Raji (cell line): Measurements from ENCODE around the gene RASSF7.
A peak's percentile ranks its signal among the peaks of the same experiment; 100 is the strongest.

ENCODE experiments used
- POLR2A ChIP-seq: IDR thresholded peaks from 2 replicates; pipeline ENCODE4 v1.6.1; 2011; ENCODE audit warnings: low read depth, low read length, control low read depth; ENCODE audit not compliant: insufficient read depth

The RASSF7 gene

DNA sequence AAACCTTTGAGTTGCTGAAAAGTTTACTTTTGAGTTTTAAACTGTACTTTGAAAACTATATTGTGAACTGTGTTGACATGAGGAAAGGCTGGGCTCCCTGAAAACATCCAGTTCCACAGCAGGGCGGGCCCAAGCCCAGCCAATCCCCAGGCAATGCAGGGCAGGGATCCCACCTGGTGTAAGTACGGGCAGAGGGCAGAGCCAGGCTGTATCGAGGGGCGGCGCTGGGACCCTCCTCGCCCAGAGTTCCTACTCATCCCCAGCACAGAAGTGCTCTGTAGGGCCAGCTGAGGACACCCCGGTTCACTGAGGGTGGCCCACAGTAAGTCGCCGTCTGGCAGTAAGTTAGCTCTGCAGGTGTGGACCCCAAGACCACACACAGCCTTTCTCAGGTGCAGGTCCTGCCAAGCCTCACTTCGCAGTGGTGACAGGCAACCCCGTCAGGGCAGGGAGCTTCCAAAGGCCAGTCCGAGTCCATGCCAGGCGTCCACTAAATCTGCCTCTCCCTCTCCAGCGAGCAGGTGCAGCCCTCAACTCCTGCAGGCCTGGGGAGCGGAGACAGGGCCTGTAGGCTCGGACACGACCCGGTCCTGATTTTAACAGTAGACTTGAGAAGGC, 6.3 kb downstream of the RASSF7 start:
- TF ChIP-seq POLR2A = no peak

DNA sequence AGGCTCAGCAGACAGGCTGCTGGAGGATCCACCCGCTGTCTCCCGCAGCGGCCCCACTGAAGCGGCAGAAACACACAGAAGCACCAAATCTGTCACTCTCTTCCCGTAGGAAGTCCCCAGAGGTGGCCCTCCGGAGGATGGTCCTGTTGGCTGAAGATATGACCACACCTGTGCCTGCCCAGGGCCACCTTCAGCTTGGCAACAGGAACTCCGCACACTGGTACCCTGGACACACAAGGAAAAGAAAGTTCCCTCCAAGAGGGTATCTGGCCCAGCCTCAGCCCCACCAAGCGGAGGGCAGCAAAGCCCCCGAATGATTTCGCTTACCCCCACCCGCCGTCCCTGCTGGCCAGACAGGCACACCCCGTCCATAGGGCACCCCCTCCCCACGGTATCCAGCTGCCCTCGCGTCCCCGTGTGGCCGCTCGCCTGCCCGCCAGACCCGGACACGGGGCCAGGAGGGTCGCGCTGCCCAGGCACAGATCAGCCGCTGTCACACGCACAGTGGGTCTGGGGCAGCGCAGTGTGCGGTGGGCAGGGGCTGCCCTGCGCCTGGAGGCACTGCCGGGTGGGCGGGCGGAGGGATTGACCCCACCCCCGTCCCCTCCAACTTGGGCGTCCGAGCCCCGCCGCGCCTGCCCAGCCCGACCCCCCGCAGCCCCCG, 7.0 kb downstream of the RASSF7 start:
- no peak for TF ChIP-seq POLR2A

DNA sequence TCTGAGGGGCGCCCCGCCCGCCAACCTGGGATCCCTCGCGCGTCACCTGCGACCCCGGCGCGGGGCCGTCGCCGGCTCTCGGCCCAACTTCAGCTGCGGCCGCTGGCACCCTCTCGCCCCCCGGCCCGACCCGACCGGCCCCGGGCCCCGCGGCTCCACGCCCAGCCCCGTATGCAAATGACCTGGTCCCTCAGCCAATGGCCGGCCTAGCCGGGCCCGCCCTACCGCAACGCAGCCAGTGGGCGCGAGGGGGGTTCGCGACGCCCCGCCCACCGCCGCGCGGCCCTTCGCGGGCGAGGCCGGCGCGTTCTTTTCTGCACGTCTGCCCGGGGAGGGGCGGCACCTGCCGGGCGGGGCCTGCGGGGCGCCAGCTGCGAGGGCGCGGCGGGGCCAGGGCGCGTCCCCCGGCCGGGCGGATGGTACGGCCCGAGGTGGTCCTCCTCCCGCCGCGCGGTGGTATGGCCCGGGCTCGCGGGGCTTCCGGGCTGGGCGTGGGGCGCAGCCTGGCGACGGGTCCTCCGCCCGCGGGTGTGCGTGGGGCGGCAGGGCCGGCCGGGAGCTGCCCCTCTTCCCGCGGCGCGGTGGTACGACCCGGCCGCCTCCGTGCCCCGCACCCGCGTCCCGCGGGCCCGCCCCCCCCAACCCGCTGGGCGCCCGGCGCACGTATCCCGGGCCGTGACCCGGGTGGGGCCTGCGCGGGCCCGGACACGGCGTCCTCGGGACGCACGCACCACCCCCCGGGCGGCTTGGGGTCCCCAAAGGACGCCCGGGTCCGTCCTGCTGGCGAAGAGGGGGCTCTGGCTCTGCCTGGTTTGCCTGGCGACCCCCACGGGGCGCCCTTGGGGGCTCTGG, 7.8 kb downstream of the RASSF7 start:
- TF ChIP-seq POLR2A = peak; percentile 68

DNA sequence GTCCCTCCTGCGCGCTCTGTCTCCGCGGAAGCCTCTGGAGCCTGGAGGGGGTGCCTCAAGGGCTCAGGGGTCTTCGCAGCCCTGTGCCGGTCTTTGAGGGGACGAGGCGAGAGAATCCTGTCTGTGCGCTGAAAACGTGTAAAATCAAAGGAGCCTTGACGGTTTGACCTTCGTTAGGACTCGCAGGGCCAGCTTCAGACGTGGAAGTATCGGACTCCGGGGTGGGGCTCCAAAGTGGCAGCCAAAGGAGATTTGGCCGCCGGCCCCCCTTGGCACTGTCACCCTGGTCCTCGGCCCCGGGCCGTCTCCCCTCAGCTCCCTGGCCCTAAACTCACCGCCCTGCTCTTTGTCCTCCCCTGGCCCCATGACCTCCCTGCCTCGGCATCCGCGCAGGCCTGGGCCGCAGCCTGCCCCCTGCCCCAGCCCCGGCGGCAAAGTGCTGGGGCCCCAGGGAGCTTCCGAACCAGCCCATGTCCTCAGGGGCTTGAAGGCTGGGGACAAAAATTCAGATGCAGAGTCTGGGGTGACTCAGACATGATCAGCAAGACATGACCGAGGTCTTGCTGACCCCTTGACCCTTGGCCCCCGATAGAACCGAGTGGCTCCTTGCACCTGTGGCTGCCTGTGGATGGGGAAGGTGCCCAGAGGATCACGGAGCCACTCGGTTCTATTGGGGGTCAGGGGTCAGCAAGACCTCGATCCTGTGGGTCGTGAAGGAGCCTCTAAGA, 8.6 kb downstream of the RASSF7 start:
- TF ChIP-seq POLR2A = no peak; the same call in 1 of the 2 replicates

DNA sequence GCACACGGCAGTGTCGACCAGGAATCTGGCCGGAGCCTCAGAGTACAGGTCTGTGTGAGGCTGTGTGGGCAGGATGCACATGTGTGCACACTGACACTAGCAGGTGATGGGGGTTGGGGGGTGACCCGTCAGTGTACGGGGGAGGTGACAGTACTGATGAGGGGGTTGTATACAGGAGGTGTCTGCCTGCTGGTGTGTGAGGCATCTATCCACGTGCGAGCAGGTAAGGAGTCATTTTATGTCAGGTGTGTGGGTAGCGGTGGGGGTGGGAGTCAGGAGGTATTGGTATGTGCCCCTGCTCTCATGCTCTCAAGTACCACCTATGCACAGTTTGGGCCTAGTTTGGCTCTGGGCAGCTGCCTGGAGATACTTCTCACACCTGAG, 11.0 kb downstream of the RASSF7 start:
- no peak for TF ChIP-seq POLR2A

DNA sequence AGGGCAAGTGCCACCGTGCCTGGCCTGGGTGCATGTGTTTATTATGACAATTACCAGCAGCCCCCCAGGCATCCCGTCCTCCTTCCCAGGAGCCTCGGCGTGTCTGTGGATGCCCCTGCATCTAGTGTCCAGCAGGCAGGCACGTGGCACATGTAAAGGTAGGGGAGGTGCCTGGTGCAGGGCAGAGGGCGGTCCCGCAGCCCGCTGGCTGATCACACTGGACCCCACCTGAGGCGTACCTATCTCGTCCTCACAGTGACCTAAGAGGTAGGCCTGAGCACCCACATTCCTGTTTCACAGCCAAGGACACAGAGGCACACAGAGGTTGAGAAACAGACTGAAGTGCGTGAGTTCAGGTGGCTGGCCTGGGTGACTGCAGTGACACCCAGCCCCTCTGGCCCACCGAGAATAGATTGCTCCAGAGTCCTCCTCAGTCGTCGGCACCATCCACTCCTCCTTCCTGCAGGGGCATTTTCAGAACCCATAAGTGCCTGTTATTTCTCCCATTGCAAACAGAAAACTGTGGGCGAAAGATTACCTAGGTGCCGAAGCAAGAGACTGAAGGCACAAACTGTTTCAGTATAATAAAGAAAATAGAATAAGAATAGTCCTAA, 12.5 kb downstream of the RASSF7 start:
- no peak for TF ChIP-seq POLR2A

DNA sequence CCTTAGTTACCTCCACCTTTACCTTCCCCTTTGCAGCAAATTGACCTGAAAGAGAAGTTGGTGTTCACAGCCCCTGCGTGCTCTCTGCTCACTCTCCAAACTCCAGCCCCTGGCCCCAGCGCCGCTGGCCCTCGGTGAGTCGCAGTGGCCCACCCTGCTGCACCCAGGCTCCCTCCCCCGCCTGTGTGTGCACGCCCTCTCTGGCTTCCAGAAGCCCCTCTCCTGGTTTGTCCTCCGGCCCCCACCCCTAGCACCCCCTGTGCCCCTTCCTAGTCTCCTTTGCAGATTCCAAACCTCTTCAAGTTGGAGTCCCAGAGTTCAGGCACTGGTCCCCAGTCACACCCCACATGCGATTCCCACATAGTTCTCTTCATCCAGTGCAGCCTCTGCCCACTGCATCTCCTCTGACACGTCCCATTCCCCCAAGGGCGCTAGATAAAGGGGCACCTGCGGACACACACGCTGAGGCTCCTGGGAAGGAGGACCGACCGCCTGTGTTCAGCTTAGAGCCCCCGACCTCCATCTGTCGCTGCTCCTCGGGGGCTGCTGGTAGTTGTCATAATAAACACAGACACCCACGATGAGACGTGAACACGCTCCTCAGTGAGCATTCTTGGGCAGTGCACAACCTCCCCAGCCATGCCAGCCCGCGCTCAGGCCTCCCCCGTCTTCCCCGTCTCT, 14.0 kb downstream of the RASSF7 start:
- no peak for TF ChIP-seq POLR2A

DNA sequence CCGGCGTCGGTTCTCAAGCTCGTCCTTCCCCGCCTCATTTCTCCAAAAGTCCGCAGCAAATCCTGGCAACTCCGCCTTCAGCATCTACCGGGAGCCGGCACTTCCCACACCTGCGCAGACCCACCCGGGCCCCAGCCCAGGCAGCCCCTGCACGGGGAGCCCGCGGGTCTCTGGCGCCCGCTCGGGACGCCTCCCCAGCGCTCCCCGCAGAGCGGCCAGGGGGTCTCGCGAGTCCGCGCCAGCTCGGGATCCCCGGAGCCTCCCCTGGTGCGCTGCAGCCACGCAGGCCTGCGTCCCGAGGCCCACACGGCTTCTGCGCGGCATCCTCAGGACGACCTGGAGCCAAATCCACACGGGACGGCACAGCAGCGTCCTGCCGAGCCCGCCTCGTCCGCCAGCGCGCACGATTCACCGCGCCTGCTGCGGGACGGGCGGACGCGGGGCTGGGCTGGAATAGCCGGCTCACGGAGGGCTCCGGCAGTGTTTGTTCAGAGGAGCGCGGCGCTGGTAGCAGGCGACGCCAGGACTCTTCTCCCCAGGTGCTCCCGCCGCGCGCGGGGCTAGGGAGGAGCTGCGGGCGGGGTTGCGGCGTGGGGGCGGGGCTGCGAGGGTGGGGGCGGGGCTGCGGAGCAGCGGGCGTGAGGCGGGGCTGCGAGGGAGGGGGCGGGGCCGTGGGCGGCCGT, 14.7 kb downstream of the RASSF7 start:
- TF ChIP-seq POLR2A = peak; percentile 38; the same call in 1 of the 2 replicates

DNA sequence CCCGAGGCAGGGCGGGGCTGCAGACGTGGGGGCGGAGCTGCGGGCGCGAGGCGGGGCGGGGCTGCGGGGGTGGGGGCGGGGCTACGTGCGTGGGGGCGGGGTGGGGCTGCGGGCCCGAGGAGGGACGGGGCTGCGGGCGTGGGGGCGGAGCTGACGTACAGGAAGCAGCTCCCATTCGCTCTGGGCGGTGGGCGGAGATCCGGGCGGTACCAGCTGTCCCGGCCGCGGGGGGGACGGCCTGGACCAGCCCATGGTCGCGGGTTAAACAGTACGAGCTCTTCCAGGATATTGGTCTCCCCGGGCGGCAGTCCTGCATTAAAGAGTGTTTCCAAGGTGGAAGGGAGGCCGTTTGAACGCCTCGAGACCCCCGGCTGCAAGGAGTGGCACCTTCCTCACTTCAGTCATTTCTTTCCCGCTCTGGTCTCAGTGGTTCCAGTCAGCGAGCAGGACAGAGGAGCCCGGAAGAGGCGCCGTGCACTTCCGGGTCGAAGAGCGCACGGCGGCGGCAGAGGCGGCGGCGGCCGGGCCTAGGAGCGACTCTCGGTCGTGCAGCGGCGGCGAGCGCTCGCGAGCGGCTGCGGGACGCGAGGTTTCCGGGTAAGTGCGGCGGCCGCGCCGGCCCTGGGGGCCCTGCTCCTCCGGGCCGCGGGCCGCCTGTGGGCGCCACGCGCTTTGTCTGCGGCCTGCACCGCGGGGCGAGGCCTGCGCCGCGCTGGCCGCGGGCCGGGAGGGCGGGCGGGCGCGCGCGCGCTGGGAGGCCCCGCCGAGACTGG, 15.4 kb downstream of the RASSF7 start, which contains the start of gene PHRF1:
Gene PHRF1, plus strand, starts transcription at position 475 of the 773 bp plus-strand sequence. CDS start 5,043 bp downstream, outside the sequence.
- TF ChIP-seq POLR2A = peak; percentile 73

DNA sequence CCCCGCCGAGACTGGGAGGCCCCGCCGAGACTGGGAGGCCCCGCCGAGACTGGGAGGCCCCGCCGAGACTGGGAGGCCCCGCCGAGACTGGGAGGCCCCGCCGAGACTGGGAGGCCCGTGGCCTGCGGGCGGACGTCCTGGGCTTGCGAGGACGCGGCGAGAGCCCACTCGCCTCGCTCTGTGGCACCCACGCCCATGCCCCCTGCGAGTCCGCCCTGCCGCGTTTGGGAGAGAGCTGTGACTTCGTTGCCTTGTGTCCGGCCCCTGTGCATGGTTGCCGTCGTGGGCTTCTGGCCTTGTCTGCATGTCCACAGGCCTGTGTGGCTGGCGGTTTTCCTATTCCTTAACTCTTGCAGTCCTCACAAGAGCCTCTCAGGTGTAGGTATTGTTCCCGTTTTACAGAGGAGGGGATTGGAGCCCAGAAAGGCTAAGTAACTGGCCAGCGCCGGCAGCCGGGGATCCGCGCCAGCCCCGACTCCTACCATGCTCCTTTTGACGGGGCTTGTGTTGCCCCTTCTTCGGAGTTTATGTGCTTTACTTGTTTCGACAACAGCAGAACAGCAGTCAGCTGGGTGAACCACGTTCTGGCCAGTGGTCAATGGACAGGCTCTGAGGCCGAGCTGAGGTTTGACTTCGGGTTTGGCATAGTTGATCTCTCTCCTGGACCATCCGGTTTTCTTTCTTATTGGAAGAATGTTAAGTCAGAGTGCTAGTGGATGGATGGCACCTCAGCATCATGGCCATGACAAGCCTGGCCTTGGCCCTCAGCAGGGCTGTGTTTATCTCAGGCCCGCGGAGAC, 16.2 kb downstream of the RASSF7 start:
- TF ChIP-seq POLR2A = no peak

DNA sequence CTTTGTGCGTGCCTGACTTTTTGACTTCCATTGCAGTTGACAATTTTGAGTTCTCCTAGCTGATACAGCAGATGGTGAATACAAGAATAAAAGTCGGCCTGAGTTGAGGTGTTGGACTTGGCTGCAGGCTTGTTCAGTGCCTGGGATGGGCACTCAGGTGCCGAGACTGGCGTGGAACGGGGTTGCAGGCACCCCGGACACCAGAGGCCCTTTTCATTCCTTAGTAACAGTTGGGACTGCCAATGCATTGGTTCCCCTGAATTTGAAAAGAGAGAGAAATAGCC, 16.8 kb downstream of the RASSF7 start:
- TF ChIP-seq POLR2A = no peak

DNA sequence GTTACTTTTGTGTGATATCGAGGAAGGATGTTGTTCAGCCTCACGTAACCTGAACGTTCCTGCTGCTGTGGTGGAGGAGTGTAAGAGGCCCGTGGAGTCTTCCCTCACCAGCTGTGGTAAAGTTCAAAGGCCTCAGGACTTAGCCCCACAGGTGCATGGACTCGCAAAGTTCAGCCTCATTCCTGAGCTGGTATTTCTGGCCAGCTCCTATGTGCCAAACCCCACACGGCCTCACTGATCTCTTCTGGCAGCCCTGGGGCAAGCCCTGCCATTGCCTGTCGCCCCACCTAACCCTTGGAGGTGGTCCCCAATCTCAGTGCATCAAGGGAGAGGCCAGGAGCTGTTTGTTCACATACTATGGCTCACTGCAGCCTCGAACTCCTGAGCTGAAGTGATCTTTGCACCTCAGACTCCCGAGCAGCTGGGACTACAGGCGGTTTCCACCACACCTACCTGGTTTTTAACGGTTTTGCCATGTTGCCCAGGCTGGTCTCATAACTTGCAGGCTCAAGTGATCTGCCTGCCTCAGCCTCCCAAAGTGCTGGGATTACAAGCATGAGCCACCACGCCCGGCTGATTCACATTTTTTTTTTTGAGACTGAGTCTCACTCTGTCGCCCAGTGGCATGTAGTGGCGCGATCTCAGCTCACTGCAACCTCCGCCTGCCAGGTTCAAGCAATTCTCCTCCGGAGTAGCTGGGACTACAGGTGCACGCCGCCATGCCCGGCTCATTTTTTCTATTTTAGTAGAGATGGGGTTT, 17.7 kb downstream of the RASSF7 start:
- TF ChIP-seq POLR2A = no peak
